GM21526 (cell line): Measurements from ENCODE around the gene RALGDS.
"Not testable (repeated sequence)": the region's sequence is repeated elsewhere in the genome, so short reads cannot be mapped to it uniquely, and the experiment has no call there.

Source experiments
- ATAC-seq: cut with Tn5 transposase; IDR thresholded peaks from one replicate; pipeline ENCODE4 v1.9.1; 2021; ENCODE audit warnings: moderate library complexity; ENCODE audit not compliant: unreplicated experiment, low FRiP score

RALGDS gene

GRCh38 chr9:133072210-133072609 lies 48.8 kb downstream of the RALGDS start:
- ATAC-seq = not testable (repeated sequence)

- no peak for ATAC-seq
These were observed 49.4 kb downstream of the RALGDS start for GRCh38 chr9:133071484-133072150.

GRCh38 chr9:133070985-133071384 lies 50.1 kb downstream of the RALGDS start:
- ATAC-seq = not testable (repeated sequence)

GRCh38 chr9:133070500-133070961 lies 50.5 kb downstream of the RALGDS start:
- not testable (repeated sequence) for ATAC-seq

GRCh38 chr9:133068431-133068830 lies 52.6 kb downstream of the RALGDS start:
- ATAC-seq = not testable (repeated sequence)

GRCh38 chr9:133067813-133068212 lies 53.2 kb downstream of the RALGDS start:
- ATAC-seq = no peak

GRCh38 chr9:133067006-133067405 lies 54.0 kb downstream of the RALGDS start:
- ATAC-seq = no peak

- ATAC-seq = no peak
These were observed 54.7 kb downstream of the RALGDS start for GRCh38 chr9:133066181-133066983.

- no peak for ATAC-seq
These were observed 56.0 kb downstream of the RALGDS start for GRCh38 chr9:133065070-133065388.

- ATAC-seq = no peak
These were observed 56.6 kb downstream of the RALGDS start for GRCh38 chr9:133064241-133065069.

- no peak for ATAC-seq
These were observed 57.4 kb downstream of the RALGDS start for GRCh38 chr9:133063500-133064231.

GRCh38 chr9:133063159-133063499 lies 57.9 kb downstream of the RALGDS start:
- no peak for ATAC-seq

- ATAC-seq = not testable (repeated sequence)
These were observed 58.5 kb downstream of the RALGDS start for GRCh38 chr9:133062569-133062968.

GRCh38 chr9:133061764-133062145 lies 59.3 kb downstream of the RALGDS start, which contains the start of gene CEL:
CEL (plus strand) TSS chr9:133061981; CDS start chr9:133062003, 22 bp downstream.
- not testable (repeated sequence) for ATAC-seq

- ATAC-seq = not testable (repeated sequence)
These were observed 59.8 kb downstream of the RALGDS start for GRCh38 chr9:133061019-133061763.

- ATAC-seq = no peak
These were observed 60.6 kb downstream of the RALGDS start for GRCh38 chr9:133060417-133060841.

- ATAC-seq = no peak
These were observed 61.4 kb downstream of the RALGDS start for GRCh38 chr9:133059623-133060022.

GRCh38 chr9:133058550-133059320 lies 62.3 kb downstream of the RALGDS start:
- ATAC-seq = no peak

GRCh38 chr9:133058071-133058470 lies 63.0 kb downstream of the RALGDS start:
- ATAC-seq = no peak
